ENCODE results near the gene CAPZA3. TPM values are rescaled to one million over a fixed set of nuclear protein-coding genes. Genes with fewer than 3 reads are reported as not detected.

The CAPZA3 gene
- total RNA-seq, 2 experiments from 2014 or later, result not detected

DNA sequence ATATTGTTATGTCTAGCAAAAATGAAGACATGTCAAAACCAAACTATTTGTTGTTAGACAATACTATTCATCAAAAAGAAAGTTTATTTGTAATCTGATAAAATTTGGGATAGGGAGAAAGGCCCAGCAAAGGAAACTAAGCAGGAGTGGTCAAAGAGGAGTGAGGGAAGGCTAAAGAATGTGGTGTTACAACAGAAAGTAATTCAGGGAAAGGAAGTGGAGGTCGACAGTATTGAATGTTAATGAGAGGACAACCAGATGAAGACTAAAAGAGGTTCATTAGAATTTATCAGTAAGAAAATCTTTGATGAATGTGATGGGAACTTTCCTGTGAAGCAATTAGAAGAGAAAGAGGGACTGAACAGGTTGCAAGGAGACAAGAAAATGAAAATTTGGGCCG lies 34.0 kb upstream of the CAPZA3 start:
- POLR2A ChIA-PET, result no interaction called here
- Mint-ChIP-seq H3K9me3 (peaks cover 12% of the 10 kb centered on the region), H3K36me3 (ENCODE audit: low read depth) (no peaks in the 10 kb centered on the region), H3K4me1 (ENCODE audit: low read depth) (no peaks in the 10 kb centered on the region), H3K27me3 (no peaks in the 10 kb centered on the region), H3K27ac (no peak overlapping the region), H3K4me3 (no peak overlapping the region)
- ATAC-seq (ENCODE audit: poor library complexity), result no peak
- DNase-seq, result no peak
- no peak overlapping the region for H3K27ac ChIP-seq (ENCODE audit: low read depth in 1 of 2, low read length in 2 of 2)
- H3K9me3 ChIP-seq (ENCODE audit: control insufficient read depth in 1 of 2, insufficient read depth in 1 of 2, low read length in 2 of 2), result peaks cover 0 to 8% of the 10 kb centered on the region in 2 experiments
- H3K27me3 ChIP-seq (ENCODE audit: control insufficient read depth in 1 of 2, insufficient read depth in 2 of 2, low read length in 2 of 2), result no peaks in the 10 kb centered on the region
- TF ChIP-seq CTCF (IDR thresholded peaks at IDR 0.05), result no peak
- no peaks in the 10 kb centered on the region for H3K36me3 ChIP-seq (ENCODE audit: insufficient read depth, low read length)
- H3K4me3 ChIP-seq (ENCODE audit: low read length), result no peak overlapping the region
- no peaks in the 10 kb centered on the region for H3K4me1 ChIP-seq (ENCODE audit: insufficient read depth, low read length)
- CTCF ChIA-PET, result no interaction called here
- intact Hi-C loops (cut with DNase I, micrococcal nuclease), result no loop called here

GRCh38 chr12:18706798-18707197 lies 31.1 kb upstream of the CAPZA3 start:
- Histone ChIP-seq H3K9me3 (ENCODE audit: control insufficient read depth in 1 of 2, insufficient read depth in 1 of 2, low read length in 2 of 2) (peaks cover 0 to 8% of the 10 kb centered on the region in 2 experiments), H3K4me1 (ENCODE audit: insufficient read depth, low read length) (no peaks in the 10 kb centered on the region), H3K27me3 (ENCODE audit: control insufficient read depth in 1 of 2, insufficient read depth in 2 of 2, low read length in 2 of 2) (no peaks in the 10 kb centered on the region), H3K36me3 (ENCODE audit: insufficient read depth, low read length) (no peaks in the 10 kb centered on the region), H3K27ac (ENCODE audit: low read depth in 1 of 2, low read length in 2 of 2) (no peak overlapping the region), H3K4me3 (ENCODE audit: low read length) (no peak overlapping the region)
- H3K4me3 Mint-ChIP-seq, result no peak overlapping the region
- DNase-seq, result no peak
- no peaks in the 10 kb centered on the region for H3K4me1 Mint-ChIP-seq (ENCODE audit: low read depth)
- POLR2A ChIA-PET, result no interaction called here
- no peak for ATAC-seq (ENCODE audit: poor library complexity)
- no peaks in the 10 kb centered on the region for H3K27me3 Mint-ChIP-seq
- CTCF ChIA-PET, result no interaction called here
- intact Hi-C loops (cut with DNase I, micrococcal nuclease), result no loop called here
- H3K36me3 Mint-ChIP-seq (ENCODE audit: low read depth), result no peaks in the 10 kb centered on the region
- H3K27ac Mint-ChIP-seq, result no peak overlapping the region
- peaks cover 15% of the 10 kb centered on the region for H3K9me3 Mint-ChIP-seq
- no peak for TF ChIP-seq CTCF (IDR thresholded peaks at IDR 0.05)

GRCh38 chr12:18716236-18716635 lies 21.7 kb upstream of the CAPZA3 start:
- Histone ChIP-seq H3K4me1 (ENCODE audit: insufficient read depth, low read length) (no peaks in the 10 kb centered on the region), H3K4me3 (ENCODE audit: low read length) (no peak overlapping the region), H3K27ac (ENCODE audit: low read depth in 1 of 2, low read length in 2 of 2) (no peak overlapping the region), H3K9me3 (ENCODE audit: control insufficient read depth in 1 of 2, insufficient read depth in 1 of 2, low read length in 2 of 2) (no peaks in the 10 kb centered on the region), H3K36me3 (ENCODE audit: insufficient read depth, low read length) (no peaks in the 10 kb centered on the region), H3K27me3 (ENCODE audit: control insufficient read depth in 1 of 2, insufficient read depth in 2 of 2, low read length in 2 of 2) (no peaks in the 10 kb centered on the region)
- no peak overlapping the region for H3K4me3 Mint-ChIP-seq
- ChIA-PET POLR2A (no interaction called here), CTCF (no interaction called here)
- no peak for ATAC-seq (ENCODE audit: poor library complexity)
- no peaks in the 10 kb centered on the region for H3K4me1 Mint-ChIP-seq (ENCODE audit: low read depth)
- no peak for TF ChIP-seq CTCF (IDR thresholded peaks at IDR 0.05)
- no peaks in the 10 kb centered on the region for H3K27me3 Mint-ChIP-seq
- H3K36me3 Mint-ChIP-seq (ENCODE audit: low read depth), result no peaks in the 10 kb centered on the region
- intact Hi-C loops (cut with DNase I, micrococcal nuclease), result no loop called here
- DNase-seq, result no peak
- H3K9me3 Mint-ChIP-seq, result peaks cover 4% of the 10 kb centered on the region
- H3K27ac Mint-ChIP-seq, result no peak overlapping the region
